Stimulated activated CD4-positive, alpha-beta T cell treated with anti-CD3 and anti-CD28 coated beads, TNF-alpha, amount 100 ng/mL, for 48 hours (primary cell): Measurements from ENCODE around the gene SUCLG2.

Experiments
- DNase-seq, 3 donors: peaks; one replicate each; pipeline ENCODE4 v3.0.0-alpha.2; 2020; ENCODE audit warnings: low read depth in 3 of 3

SUCLG2 gene

DNA sequence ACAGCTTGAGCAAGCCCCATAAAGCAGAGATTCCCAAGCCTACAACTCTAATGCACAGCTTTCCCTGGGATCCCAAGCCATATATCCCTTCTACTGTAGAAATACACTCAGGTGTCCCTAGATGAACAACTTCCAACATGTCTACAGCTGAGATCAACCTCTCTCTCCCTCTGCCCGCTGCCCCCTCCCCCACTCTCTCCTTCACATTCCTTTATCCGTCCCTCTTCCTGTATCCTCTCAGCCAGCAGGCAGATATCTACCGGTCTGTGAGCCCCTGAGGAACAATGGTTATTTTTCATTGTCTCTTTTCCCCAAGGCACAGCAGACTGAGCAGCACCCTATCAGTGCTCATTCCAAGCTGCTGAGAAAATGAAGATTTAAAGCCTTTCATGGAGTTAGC is 138.6 kb downstream of the SUCLG2 start:
- no peak for DNase-seq

DNA sequence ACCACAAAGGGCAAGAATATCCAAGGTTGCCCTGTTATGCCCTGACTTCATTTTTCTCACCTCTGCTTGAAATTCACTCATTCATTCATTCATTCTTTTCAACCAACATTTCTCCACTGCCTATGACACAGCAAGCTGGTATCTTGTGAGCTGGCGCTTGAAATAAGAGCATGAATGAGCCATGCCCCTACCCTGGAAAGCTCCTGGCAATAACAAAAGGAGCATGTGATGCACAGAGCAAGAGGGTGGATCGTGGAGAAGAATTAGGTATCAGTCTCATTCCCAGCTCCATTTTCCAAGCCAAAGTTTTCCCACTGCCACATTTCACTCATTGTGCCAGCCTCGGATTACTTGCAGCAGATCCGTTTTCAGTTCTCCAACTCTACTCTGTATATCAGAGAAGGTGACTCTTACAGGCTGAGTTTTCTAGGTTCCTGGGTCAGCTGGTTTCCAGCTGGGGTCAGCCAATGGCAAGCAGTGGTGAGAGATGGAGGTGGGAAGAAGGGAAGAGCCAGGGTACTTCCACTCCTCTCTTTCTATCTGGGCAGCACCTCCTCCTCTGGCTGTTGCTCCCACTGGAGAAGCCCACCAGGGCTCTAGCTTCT is 144.8 kb downstream of the SUCLG2 start:
- DNase-seq = no peak

GRCh38 chr3:67507584-67507983 is 146.8 kb downstream of the SUCLG2 start:
- DNase-seq = no peak

- no peak for DNase-seq
Observed at GRCh38 chr3:67500709-67501108, 153.7 kb downstream of the SUCLG2 start.

GRCh38 chr3:67497746-67498145 is 156.7 kb downstream of the SUCLG2 start:
- DNase-seq = no peak

GRCh38 chr3:67495751-67496150 is 158.7 kb downstream of the SUCLG2 start:
- no peak for DNase-seq

- no peak for DNase-seq
Observed at GRCh38 chr3:67493808-67494207, 160.6 kb downstream of the SUCLG2 start.

DNA sequence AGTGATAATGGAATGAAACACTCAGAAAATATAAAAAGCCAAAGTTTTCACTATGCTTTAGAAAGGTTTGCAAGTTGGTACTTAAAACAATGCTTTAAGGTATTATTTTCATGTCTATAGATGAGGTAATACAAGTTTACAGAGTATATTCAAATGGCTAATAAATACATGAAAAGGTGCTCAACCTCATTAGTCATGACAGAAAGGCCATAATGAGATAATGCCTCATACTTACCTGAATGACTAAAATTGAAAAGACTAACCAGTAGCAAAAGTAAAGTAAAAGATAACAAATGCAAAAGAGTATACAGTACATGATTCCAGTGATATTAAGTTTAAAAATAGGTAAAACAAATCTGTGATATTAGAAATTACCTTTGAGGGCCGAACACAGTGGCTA is 163.8 kb downstream of the SUCLG2 start:
- no peak for DNase-seq

DNA sequence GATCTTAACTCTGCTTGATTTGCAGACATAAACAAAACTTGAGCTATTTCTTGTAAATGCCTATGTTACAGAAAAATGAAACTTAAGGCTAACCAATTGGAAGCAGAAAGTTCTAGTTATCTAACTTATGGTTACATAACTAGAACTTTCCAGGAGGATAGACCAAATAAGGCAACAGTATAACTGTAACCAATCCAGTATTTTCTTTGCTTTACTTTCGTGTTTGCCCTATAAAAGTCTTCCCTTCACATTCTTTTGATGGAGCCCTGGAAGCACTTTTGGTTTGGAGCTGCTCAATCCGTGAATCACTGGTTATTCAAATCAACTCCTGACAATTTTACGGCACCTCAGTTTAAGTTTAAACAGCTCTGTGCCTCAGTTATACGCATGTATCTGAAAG is 164.6 kb downstream of the SUCLG2 start:
- no peak for DNase-seq

- no peak for DNase-seq
Observed at GRCh38 chr3:67487564-67488114, 166.8 kb downstream of the SUCLG2 start.

DNA sequence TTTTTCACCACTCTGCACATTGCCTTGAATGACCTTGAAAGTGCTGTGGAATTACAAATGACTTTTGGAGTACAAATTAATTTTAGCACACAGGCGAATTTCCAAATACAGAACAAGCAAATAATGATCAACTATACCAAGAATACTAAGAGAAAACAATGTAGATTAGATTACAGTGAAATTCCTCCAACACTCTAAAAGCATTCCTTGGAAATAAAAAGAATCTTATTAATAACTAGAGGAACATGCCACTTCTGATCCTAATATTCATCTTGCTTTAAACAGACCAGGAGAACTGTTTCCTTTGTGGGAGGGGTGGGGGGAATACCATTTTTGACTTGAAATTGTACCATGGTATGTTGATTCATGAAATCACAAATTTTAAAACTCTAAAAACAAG is 167.5 kb downstream of the SUCLG2 start:
- DNase-seq = no peak

GRCh38 chr3:67484085-67484484 is 170.3 kb downstream of the SUCLG2 start:
- DNase-seq = no peak

- DNase-seq = no peak
Observed at GRCh38 chr3:67481126-67481525, 173.3 kb downstream of the SUCLG2 start.

DNA sequence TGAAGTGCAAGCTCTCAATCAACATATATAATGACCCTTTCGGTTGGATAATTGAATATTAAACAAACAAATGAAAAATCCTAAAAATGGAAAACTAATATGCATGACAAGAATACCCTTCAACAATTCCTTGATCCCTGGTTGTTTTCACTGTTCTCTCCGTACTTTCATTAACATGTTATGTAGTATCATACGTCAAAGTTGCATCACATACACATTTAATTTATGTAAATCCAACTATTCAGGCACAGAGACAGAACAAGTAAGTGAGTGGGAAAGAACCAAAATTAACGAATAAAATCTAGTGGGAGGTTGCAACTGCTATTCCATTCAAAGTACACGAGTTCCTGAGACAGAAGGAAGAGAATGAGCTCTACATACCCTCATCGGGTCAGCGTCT is 176.0 kb downstream of the SUCLG2 start:
- DNase-seq = no peak

DNA sequence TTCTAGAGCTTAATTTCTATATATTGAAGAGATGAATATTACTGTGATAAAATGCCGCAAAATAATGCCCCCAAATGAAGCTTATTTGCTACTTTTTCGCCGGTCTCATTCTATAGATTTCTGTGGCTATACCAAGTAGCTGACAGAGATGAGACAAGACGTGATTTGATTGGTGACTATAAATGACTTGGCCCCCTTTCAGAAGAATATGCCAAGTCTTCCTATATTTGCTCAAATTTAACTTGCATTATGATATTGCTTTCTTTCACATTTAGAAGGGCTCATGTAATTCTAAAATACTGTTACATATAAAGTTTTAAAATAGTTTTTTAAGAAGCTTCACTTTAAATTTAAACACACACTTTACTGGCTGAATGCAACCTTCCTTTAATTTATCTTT is 180.1 kb downstream of the SUCLG2 start:
- no peak for DNase-seq

DNA sequence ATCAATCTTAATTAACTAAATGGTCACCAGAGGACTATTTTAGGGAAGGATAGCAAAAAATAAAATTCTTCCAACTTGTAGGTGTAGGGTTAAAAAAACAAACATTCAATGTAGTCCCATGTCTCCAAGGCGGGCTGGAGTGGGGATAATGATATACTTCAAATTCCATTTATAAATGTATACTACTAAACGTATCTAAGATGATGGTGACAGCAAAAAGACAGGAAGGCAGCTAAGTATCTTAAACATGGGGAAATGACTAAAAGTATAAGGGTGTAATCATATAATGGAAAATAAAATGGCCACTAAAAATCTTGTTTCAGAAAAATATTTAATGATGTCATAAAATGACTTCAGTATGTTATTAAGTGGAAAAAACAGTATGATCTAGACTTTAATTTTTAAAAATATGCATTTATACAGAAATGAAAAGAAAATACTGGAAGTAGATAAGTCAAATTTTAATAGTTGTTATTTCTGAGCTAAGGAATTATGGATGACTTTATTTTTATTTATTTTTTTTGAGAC is 181.7 kb downstream of the SUCLG2 start:
- DNase-seq = no peak

- no peak for DNase-seq
Observed at GRCh38 chr3:67470207-67470606, 184.2 kb downstream of the SUCLG2 start.

- DNase-seq = no peak
Observed at GRCh38 chr3:67468511-67468910, 185.9 kb downstream of the SUCLG2 start.

- DNase-seq = no peak
Observed at GRCh38 chr3:67463656-67464055, 190.8 kb downstream of the SUCLG2 start.

- no peak for DNase-seq
Observed at GRCh38 chr3:67462187-67462586, 192.2 kb downstream of the SUCLG2 start.

DNA sequence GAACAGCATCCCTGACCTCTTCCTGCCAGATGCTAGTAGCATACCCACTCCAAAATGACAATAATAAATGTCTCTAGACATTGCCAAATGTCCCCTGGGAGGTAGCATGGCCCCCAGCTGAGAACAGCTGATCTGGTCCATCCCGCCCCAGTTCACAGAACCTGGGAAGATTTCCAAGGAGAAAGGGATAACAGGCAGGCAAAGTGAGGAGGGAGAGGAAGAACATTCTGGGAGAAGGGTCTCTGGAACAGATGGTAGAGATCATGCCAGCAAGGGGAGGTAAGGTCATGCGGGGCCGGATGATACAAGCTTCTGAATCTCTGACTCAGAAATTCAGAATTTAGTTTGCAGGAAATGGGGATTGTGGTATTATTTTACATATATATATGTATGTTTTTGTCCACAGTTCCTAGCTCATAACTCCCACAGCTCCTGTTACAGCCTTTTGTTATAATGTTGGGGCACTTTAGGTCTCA is 192.7 kb downstream of the SUCLG2 start:
- DNase-seq = no peak

DNA sequence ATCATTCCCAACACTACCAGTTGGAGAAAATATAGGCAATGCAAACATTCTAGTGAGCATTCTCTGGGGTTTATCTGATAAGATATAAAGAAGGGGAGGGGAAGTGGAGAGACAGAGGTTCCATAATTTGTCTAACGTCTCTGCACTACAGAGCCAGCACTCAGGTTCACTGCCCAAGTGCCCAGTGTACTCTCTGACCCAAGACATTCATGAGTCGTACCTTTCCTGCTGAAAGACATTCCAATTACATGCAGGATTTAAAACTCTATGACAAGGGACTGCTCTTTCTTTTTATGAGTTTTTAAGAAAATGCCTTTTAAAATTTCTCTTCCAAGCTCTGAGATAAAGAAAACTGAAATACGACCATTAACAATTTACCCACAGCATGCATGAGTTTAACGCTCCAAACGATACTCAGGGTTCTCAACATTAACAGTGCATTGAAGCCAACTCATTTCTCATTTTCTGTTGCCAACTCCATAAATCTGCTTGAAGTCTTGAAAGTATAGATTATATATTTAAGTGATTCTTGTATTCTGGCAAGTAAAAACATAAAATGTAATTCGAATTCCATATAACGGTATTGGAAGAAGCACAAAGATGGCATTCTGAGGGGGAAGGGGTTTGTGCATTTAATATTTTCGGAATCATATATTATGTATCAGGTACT is 193.4 kb downstream of the SUCLG2 start:
- no peak for DNase-seq

DNA sequence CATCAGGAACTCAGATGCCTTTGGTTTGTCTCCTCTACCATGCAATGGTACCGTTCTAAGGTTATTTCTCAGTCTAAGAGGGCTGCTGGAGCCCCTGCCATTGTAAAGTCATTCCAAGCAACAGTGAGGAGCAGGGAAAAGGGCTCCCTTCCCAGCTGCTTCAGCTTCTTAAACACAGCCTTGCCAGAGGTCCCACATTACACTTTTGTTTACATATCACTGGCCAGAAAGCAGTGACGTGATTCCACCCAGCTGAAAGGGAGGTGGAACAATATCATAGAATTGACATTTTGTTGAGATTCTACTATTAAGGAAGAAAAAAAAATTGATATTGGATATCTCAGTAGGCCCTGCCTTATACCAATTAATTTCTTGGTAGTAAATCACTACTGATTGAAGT is 194.6 kb downstream of the SUCLG2 start:
- no peak for DNase-seq
